Endometrial microvascular endothelial cells (primary cell): ENCODE measurements around the gene NFIA. TPM values are rescaled to one million over a fixed set of nuclear protein-coding genes. Genes with fewer than 3 reads are reported as not detected.

Experiments
- in situ Hi-C: cut with HindIII; loops from 2 replicates; pipeline ENCODE4 v1.10.0; 2017; ENCODE audit warnings: low sequenced_read_pairs, low pct_unique_long_range_greater_than_20kb; ENCODE audit errors: inconsistent ontology term
- total RNA-seq: library from RNA; depleted of rRNA; stranded (reverse); fragments of >200 nt; gene quantifications from one replicate; pipeline ENCODE4 v1.2.3, GENCODE V29; 2015; ENCODE audit errors: inconsistent ontology term

NFIA gene
- total RNA-seq, 1 donor from 2014 or later = 17.4 TPM

GRCh38 chr1:61245696-61246400 lies 163.5 kb downstream of the NFIA start:
- in situ Hi-C loops = no loop called here

GRCh38 chr1:61247051-61247825 lies 164.9 kb downstream of the NFIA start:
- in situ Hi-C loops = no loop called here

- in situ Hi-C loops = no loop called here
These were observed 165.8 kb downstream of the NFIA start for GRCh38 chr1:61247881-61248752.

- in situ Hi-C loops = no loop called here
These were observed 168.6 kb downstream of the NFIA start for GRCh38 chr1:61250933-61251332.

- in situ Hi-C loops = no loop called here
These were observed 170.8 kb downstream of the NFIA start for GRCh38 chr1:61253059-61253735.

- in situ Hi-C loops = no loop called here
These were observed 171.7 kb downstream of the NFIA start for GRCh38 chr1:61253912-61254633.

- in situ Hi-C loops = no loop called here
These were observed 172.4 kb downstream of the NFIA start for GRCh38 chr1:61254634-61255357.

- in situ Hi-C loops = no loop called here
These were observed 173.0 kb downstream of the NFIA start for GRCh38 chr1:61255358-61255703.

GRCh38 chr1:61259379-61260148 lies 177.2 kb downstream of the NFIA start:
- in situ Hi-C loops = no loop called here

GRCh38 chr1:61260171-61260570 lies 177.8 kb downstream of the NFIA start:
- in situ Hi-C loops = no loop called here

GRCh38 chr1:61261595-61261994 lies 179.2 kb downstream of the NFIA start:
- in situ Hi-C loops = no loop called here

- in situ Hi-C loops = no loop called here
These were observed 181.8 kb downstream of the NFIA start for GRCh38 chr1:61263905-61264824.

- in situ Hi-C loops = no loop called here
These were observed 182.5 kb downstream of the NFIA start for GRCh38 chr1:61264825-61265242.

- in situ Hi-C loops = no loop called here
These were observed 183.3 kb downstream of the NFIA start for GRCh38 chr1:61265665-61266064.

GRCh38 chr1:61266738-61267137 lies 184.4 kb downstream of the NFIA start:
- in situ Hi-C loops = no loop called here

- in situ Hi-C loops = no loop called here
These were observed 186.3 kb downstream of the NFIA start for GRCh38 chr1:61268546-61269240.
